BLaER1 treated with 17β-estradiol and CSF1 and Interleukin-3, amounts not matched to agents 10 nM and 100 nM (cell line): ENCODE results near the gene ANKRD53.
"Not testable (repeated sequence)": the region's sequence is repeated elsewhere in the genome, so short reads cannot be mapped to it uniquely, and the experiment has no call there.

Experiments used
- H3K27ac ChIP-seq, 11 experiments: shearing (Covaris generic); formaldehyde crosslinking; 2 replicates each; pipeline ENCODE4 v1.8.1; 2022
- H3K27me3 ChIP-seq, 11 experiments: shearing (Covaris generic); formaldehyde crosslinking; 2 replicates each; pipeline ENCODE4 v1.8.1; 2022
- H3K36me3 ChIP-seq, 11 experiments: shearing (Covaris generic); formaldehyde crosslinking; 2 replicates each; pipeline ENCODE4 v1.8.1; 2022
- H3K4me1 ChIP-seq, 10 experiments: shearing (Covaris generic); formaldehyde crosslinking; 2 replicates each; pipeline ENCODE4 v1.8.1; 2022
- H3K4me2 ChIP-seq, 11 experiments: shearing (Covaris generic); formaldehyde crosslinking; 2 replicates each; pipeline ENCODE4 v1.8.1; 2022
- H3K4me3 ChIP-seq, 10 experiments: shearing (Covaris generic); formaldehyde crosslinking; 2 replicates each; pipeline ENCODE4 v1.8.1; 2022
- H3K9ac ChIP-seq, 11 experiments: shearing (Covaris generic); formaldehyde crosslinking; 2 replicates each; pipeline ENCODE4 v1.8.1; 2022
- H3K9me3 ChIP-seq, 11 experiments: shearing (Covaris generic); formaldehyde crosslinking; replicated peaks in 1 of 11; 2 replicates each; pipeline ENCODE4 v1.8.1; 2022
- H4K20me1 ChIP-seq, 11 experiments: shearing (Covaris generic); formaldehyde crosslinking; 2 replicates each; pipeline ENCODE4 v1.8.1; 2022
- Cebpa-rat ChIP-seq, 11 experiments: shearing (Covaris generic); IDR thresholded peaks; 2 replicates each; pipeline ENCODE4 v1.8.1; 2022

Gene ANKRD53

DNA sequence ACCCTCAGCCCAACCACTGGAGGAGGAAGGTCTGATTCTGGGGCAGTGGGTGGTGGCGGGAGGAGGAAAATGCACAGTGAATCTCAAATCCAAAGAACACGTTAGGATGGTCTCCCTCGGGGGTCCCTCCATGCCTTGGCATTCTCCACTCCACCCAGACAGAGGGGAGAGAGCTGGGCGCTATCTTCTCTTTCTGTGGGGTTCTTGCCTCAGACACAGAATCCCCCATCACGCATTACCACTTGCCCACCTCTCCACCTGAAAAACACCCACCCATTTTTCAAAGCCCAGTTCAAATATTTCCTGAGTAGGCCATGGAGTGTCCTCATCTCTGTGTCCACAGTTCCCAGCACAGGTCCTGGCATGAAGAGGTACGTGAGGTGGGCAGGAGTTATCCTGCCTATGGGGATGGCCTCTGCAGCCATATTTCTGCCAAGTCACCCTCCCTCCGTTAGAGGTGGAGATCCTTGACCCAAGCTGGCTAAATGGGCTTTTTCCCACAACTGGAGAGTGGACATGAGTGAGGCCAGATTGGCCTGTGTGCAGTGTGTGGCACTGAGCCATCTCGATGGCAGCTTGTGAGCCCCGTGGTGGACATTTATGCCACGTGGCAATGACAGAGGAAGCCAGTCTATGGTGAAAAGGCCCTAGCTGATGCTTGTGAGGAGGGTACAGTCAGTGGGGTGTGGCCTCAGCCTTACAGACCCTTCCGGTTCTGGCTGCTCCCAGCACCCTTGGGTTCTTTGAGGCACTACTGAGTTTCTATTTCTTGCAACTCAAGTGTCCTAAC, 25.7 kb downstream of the ANKRD53 start:
- Histone ChIP-seq H3K4me2 (no peak overlapping the region), H3K27ac (no peak overlapping the region), H3K4me3 (no peak overlapping the region), H3K27me3 (no peaks in the 10 kb centered on the region), H3K36me3 (no peaks in the 10 kb centered on the region), H3K9me3 (no peaks in the 10 kb centered on the region), H3K4me1 (peaks cover 17 to 34% (median 25%) of the 10 kb centered on the region in 10 experiments), H3K9ac (no peak overlapping the region), H4K20me1 (no peaks in the 10 kb centered on the region; a peak in 2 of 22 replicates)
- no peak for TF ChIP-seq Cebpa-rat (IDR thresholded peaks at IDR 0.05)

DNA sequence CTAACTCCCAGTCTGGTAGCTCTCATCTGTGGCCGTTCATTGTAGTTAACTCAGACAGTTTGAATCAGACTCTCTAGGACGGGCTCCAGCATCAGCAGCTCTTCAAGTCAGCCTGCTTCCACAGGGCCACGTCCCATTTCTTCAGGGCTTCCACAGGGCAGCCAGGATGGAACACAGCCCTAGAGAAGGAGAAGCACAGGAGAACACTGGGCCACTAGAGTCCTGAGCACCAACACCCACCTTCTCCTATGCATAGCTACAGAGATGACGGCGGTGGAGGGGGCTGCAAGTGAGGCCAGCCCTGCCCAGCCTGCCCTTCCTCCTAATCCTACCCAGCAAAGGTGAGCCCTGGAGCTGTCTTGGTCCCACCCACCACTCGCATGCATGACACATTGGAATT, 26.4 kb downstream of the ANKRD53 start:
- no peak overlapping the region for H3K4me2 ChIP-seq
- H3K27ac ChIP-seq = no peak overlapping the region
- no peaks in the 10 kb centered on the region for H3K27me3 ChIP-seq
- H3K4me1 ChIP-seq = peaks cover 14 to 28% (median 19%) of the 10 kb centered on the region in 10 experiments
- no peaks in the 10 kb centered on the region for H3K9me3 ChIP-seq
- H3K9ac ChIP-seq = no peak overlapping the region
- H4K20me1 ChIP-seq = no peaks in the 10 kb centered on the region; a peak in 2 of 22 replicates
- no peak for TF ChIP-seq Cebpa-rat (IDR thresholded peaks at IDR 0.05)
- H3K36me3 ChIP-seq = no peaks in the 10 kb centered on the region
- no peak overlapping the region for H3K4me3 ChIP-seq

- Histone ChIP-seq H3K4me1 (peaks cover 11 to 28% (median 19%) of the 10 kb centered on the region in 10 experiments; a peak in 19 of 20 replicates), H3K36me3 (no peaks in the 10 kb centered on the region), H4K20me1 (no peaks in the 10 kb centered on the region; a peak in 2 of 22 replicates), H3K9ac (no peak overlapping the region), H3K9me3 (no peaks in the 10 kb centered on the region), H3K27me3 (no peaks in the 10 kb centered on the region), H3K27ac (no peak overlapping the region), H3K4me2 (no peak overlapping the region), H3K4me3 (no peak overlapping the region)
- TF ChIP-seq Cebpa-rat (IDR thresholded peaks at IDR 0.05) = no peak
Observed at GRCh38 chr2:71005271-71006202, 27.1 kb downstream of the ANKRD53 start.

DNA sequence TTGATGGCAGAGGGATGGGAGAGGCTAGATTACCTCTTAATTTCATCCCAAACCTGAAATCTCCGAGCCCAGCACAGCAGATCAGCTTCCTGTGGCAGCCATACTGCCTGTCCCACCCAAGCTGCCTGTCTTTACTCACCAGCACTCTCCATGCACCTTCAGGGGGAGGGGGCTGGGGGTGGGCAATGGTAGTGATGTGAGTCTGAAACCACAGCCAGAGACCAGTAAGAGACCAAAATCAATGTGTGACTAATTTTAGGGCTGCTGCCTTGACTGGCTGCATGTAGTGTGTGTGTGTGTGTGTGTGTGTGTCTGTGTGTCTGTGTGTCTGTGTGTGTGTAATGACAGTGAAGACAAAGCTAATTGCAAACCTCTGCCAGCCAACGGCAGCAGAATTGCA, 27.9 kb downstream of the ANKRD53 start:
- no peaks in the 10 kb centered on the region for H3K27me3 ChIP-seq
- H3K4me2 ChIP-seq = no peak overlapping the region
- peaks cover 4 to 20% (median 12%) of the 10 kb centered on the region in 10 experiments; a peak in 16 of 20 replicates for H3K4me1 ChIP-seq
- no peaks in the 10 kb centered on the region; a peak in 2 of 22 replicates for H4K20me1 ChIP-seq
- no peak for TF ChIP-seq Cebpa-rat (IDR thresholded peaks at IDR 0.05)
- no peak overlapping the region for H3K4me3 ChIP-seq
- H3K9me3 ChIP-seq = no peaks in the 10 kb centered on the region
- no peaks in the 10 kb centered on the region for H3K36me3 ChIP-seq
- H3K27ac ChIP-seq = no peak overlapping the region
- H3K9ac ChIP-seq = no peak overlapping the region

- Histone ChIP-seq H3K9ac (0 out of 22 replicates have a peak overlapping the region, but pooled peaks of 1 of the 11 experiments have one; percentile 9), H3K36me3 (no peaks in the 10 kb centered on the region), H3K27me3 (no peaks in the 10 kb centered on the region), H3K4me2 (no peak overlapping the region), H3K9me3 (no peaks in the 10 kb centered on the region), H3K4me1 (peaks cover 0 to 15% (median 6%) of the 10 kb centered on the region in 10 experiments; a peak in 9 of 20 replicates), H3K27ac (no peak overlapping the region), H3K4me3 (no peak overlapping the region), H4K20me1 (no peaks in the 10 kb centered on the region; a peak in 2 of 22 replicates)
- TF ChIP-seq Cebpa-rat (IDR thresholded peaks at IDR 0.05) = no peak
Observed at GRCh38 chr2:71006955-71007799, 28.7 kb downstream of the ANKRD53 start.

- no peak overlapping the region for H3K27ac ChIP-seq
- no peak for TF ChIP-seq Cebpa-rat (IDR thresholded peaks at IDR 0.05)
- no peak overlapping the region for H3K4me3 ChIP-seq
- no peak overlapping the region for H3K9ac ChIP-seq
- H3K4me1 ChIP-seq = peaks cover 0 to 15% (median 6%) of the 10 kb centered on the region in 10 experiments; a peak in 9 of 20 replicates
- H3K9me3 ChIP-seq = no peaks in the 10 kb centered on the region
- H3K36me3 ChIP-seq = no peaks in the 10 kb centered on the region
- no peaks in the 10 kb centered on the region for H3K27me3 ChIP-seq
- no peaks in the 10 kb centered on the region; a peak in 2 of 22 replicates for H4K20me1 ChIP-seq
- H3K4me2 ChIP-seq = peak overlapping the region in 7 of 11 experiments; percentile 2 to 42 (median 14); a peak in 8 of 22 replicates
Observed at GRCh38 chr2:71008342-71008741, 29.9 kb downstream of the ANKRD53 start.

DNA sequence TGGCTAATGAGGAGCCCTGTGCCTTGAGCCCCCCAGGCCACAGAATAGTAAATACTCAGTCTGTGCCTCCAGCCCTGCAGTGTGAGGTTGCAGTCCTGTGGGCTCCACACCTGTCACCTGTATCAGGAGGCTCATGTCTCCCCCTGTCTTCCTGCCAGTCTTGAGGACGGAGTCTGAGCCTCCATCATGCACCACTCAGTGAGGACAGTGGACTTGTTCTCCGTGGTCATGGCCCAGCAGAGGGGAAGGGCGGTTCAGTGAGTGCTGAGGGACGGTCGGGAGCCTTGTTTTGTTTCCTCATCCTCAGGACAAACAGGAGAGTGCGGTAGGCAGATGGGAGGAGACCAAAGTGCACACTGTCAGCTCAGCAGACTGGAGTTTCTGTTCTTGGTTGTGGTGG, 33.4 kb downstream of the ANKRD53 start:
- not testable (repeated sequence) for H3K36me3 ChIP-seq

DNA sequence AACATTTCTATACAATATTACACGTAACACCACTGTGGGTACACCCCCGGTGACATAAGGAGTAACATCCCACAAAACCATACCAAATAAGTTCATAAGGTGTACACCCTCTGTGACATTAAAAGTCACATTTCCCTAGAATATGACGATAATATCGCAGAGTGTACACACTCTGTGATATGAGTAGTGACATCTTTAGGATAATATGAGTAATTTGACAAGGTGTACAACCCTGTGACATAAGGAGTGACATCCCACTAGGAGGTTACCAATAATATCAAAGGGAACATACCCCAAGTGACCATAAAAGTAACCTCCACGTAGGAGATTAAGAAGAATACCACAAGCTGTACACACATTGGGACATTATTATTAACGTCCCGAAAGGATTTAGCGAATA, 40.2 kb downstream of the ANKRD53 start:
- no peak for TF ChIP-seq Cebpa-rat (IDR thresholded peaks at IDR 0.05)
- Histone ChIP-seq H3K9ac (no peak overlapping the region), H4K20me1 (no peaks in the 10 kb centered on the region), H3K9me3 (peaks cover 7 to 57% (median 33%) of the 10 kb centered on the region in 11 experiments; a peak in 21 of 22 replicates), H3K4me1 (peaks cover 0 to 4% (median 0%) of the 10 kb centered on the region in 10 experiments; a peak in 2 of 20 replicates), H3K4me3 (no peak overlapping the region), H3K4me2 (no peak overlapping the region), H3K27ac (no peak overlapping the region), H3K36me3 (no peaks in the 10 kb centered on the region), H3K27me3 (no peaks in the 10 kb centered on the region)

More for the DNA sequence above, 33.4 kb downstream of the ANKRD53 start:
- not testable (repeated sequence) for H3K27ac ChIP-seq, H3K4me2 ChIP-seq, H3K27me3 ChIP-seq, H4K20me1 ChIP-seq, H3K4me3 ChIP-seq, H3K9ac ChIP-seq
- H3K4me1 ChIP-seq = peaks cover 0 to 10% (median 5%) of the 10 kb centered on the region in 10 experiments; a peak in 9 of 20 replicates
- H3K9me3 ChIP-seq = peaks cover 0 to 31% (median 25%) of the 10 kb centered on the region in 11 experiments; a peak in 20 of 22 replicates

DNA sequence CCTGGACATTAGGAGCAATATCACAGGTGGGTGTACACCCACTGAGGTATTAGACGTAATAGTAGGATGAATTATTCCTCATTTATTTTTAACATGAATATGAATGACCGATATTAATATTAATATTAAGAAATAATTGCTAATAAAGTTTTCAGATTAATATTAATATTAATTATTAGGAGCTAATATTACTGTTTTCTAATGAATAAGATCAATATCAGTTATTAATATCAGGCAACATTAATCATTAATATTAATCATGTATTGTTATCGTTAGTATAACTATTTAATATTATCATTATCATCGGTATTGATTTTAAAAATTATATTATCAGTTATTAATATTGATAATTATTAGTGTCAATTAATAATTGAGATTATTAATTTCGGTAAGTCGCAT, 41.6 kb downstream of the ANKRD53 start:
- not testable (repeated sequence) for H3K36me3 ChIP-seq, H3K4me2 ChIP-seq, H3K27me3 ChIP-seq, H3K9ac ChIP-seq, H3K27ac ChIP-seq, H3K4me1 ChIP-seq, H4K20me1 ChIP-seq, H3K4me3 ChIP-seq
- H3K9me3 ChIP-seq = peaks cover 7 to 45% (median 28%) of the 10 kb centered on the region in 11 experiments; a peak in 21 of 22 replicates

GRCh38 chr2:71021394-71021793, 43.0 kb downstream of the ANKRD53 start:
- H3K4me3 ChIP-seq, H3K27ac ChIP-seq, H4K20me1 ChIP-seq, H3K4me2 ChIP-seq, H3K27me3 ChIP-seq, H3K36me3 ChIP-seq, H3K9ac ChIP-seq: not testable (repeated sequence)
- Histone ChIP-seq H3K4me1 (peaks cover 0 to 11% (median 0%) of the 10 kb centered on the region in 10 experiments; a peak in 3 of 20 replicates), H3K9me3 (peaks cover 3 to 31% (median 20%) of the 10 kb centered on the region in 11 experiments; a peak in 16 of 22 replicates)

- H4K20me1 ChIP-seq, H3K9me3 ChIP-seq, H3K36me3 ChIP-seq, H3K27ac ChIP-seq, H3K4me3 ChIP-seq, H3K27me3 ChIP-seq, H3K9ac ChIP-seq: not testable (repeated sequence)
- peaks cover 0 to 11% (median 0%) of the 10 kb centered on the region in 10 experiments; a peak in 3 of 20 replicates for H3K4me1 ChIP-seq
- peak overlapping the region in 1 of 11 experiments; percentile 10; a peak in 1 of 22 replicates for H3K4me2 ChIP-seq
Observed at GRCh38 chr2:71023553-71024243, 45.3 kb downstream of the ANKRD53 start.
